CD4-positive, alpha-beta memory T cell (primary cell): Measurements from ENCODE around the gene NIN. TPM values are rescaled to one million over a fixed set of nuclear protein-coding genes. Genes with fewer than 3 reads are reported as not detected.

Experiments
- CTCF ChIA-PET: fragments of 350-600 bp; sonication (Branson Sonifier 250); formaldehyde crosslinking; loops from one replicate; lab custom pipeline; 2021; ENCODE audit warnings: inconsistent platforms; ENCODE audit not compliant: partially characterized antibody; lab: Charles Lee
- POLR2A ChIA-PET: fragments of 350-600 bp; sonication (Branson Sonifier 250); formaldehyde crosslinking; loops from one replicate; lab custom pipeline; 2021; ENCODE audit not compliant: partially characterized antibody; lab: Charles Lee
- DNase-seq, 5 donors: peaks; one replicate each; pipeline versions ENCODE4 v3.0.0 to v3.0.0-alpha.2; 2020 to 2022; ENCODE audit warnings: mixed read lengths in 1 of 5
- H3K27ac ChIP-seq: one replicate; pipeline ENCODE4 v1.7.0; 2013; ENCODE audit warnings: low read depth, low read length
- H3K27me3 ChIP-seq: 2 replicates; pipeline ENCODE4 v1.7.0; 2013; ENCODE audit warnings: mild to moderate bottlenecking, low read length, moderate library complexity; ENCODE audit not compliant: insufficient read depth
- H3K36me3 ChIP-seq: 2 replicates; pipeline ENCODE4 v1.7.0; 2013; ENCODE audit warnings: mild to moderate bottlenecking, low read length, moderate library complexity; ENCODE audit not compliant: insufficient read depth
- H3K4me1 ChIP-seq: 2 replicates; pipeline ENCODE4 v1.7.0; 2013; ENCODE audit warnings: mild to moderate bottlenecking, low read length, moderate library complexity; ENCODE audit not compliant: insufficient read depth
- H3K4me3 ChIP-seq, 2 donors: one replicate each; pipeline ENCODE4 v1.7.0; 2013; ENCODE audit warnings: low read length in 2 of 2, mild to moderate bottlenecking in 1 of 2
- H3K9me3 ChIP-seq, 2 donors: one replicate each; pipeline ENCODE4 v1.7.0; 2013; ENCODE audit warnings: low read length in 2 of 2, control low read depth in 1 of 2; ENCODE audit not compliant: control insufficient read depth in 1 of 2
- H3K27ac Mint-ChIP-seq, 7 donors: one replicate each; pipeline ENCODE4 v1.8.0; 2020 to 2021; ENCODE audit warnings: mixed read lengths in 7 of 7, mild to moderate bottlenecking in 6 of 7, inconsistent platforms in 3 of 7, moderate library complexity in 3 of 7
- H3K27me3 Mint-ChIP-seq, 2 donors: one replicate each; pipeline ENCODE4 v1.8.0; 2020 to 2021; ENCODE audit warnings: mixed read lengths in 2 of 2
- H3K36me3 Mint-ChIP-seq, 2 donors: one replicate each; pipeline ENCODE4 v1.8.0; 2020 to 2021; ENCODE audit warnings: mixed read lengths in 2 of 2, inconsistent platforms in 1 of 2, mild to moderate bottlenecking in 1 of 2
- H3K4me1 Mint-ChIP-seq, 4 donors: one replicate each; pipeline ENCODE4 v1.8.0; 2020 to 2021; ENCODE audit warnings: mixed read lengths in 4 of 4, mild to moderate bottlenecking in 1 of 4
- H3K4me3 Mint-ChIP-seq, 8 donors: one replicate each; pipeline ENCODE4 v1.8.0; 2020 to 2021; ENCODE audit warnings: mixed read lengths in 8 of 8, mild to moderate bottlenecking in 7 of 8, moderate library complexity in 6 of 8, inconsistent platforms in 3 of 8
- H3K9me3 Mint-ChIP-seq, 8 donors: one replicate each; pipeline ENCODE4 v1.8.0; 2020 to 2021; ENCODE audit warnings: mixed read lengths in 8 of 8, mild to moderate bottlenecking in 5 of 8, inconsistent platforms in 3 of 8, moderate library complexity in 1 of 8
- intact Hi-C: fragments of 100-400 bp; cut with micrococcal nuclease; formaldehyde crosslinking; loops from one replicate; pipeline ENCODE4 v1.15.1; 2023
- polyA plus RNA-seq, 2 donors: library from polyadenylated mRNA; unstranded; fragments of 300-500 nt; fragmentation: Illumina TruSeq; gene quantifications; one replicate each; pipeline ENCODE4 v1.2.3, GENCODE V29; 2021
- total RNA-seq, 2 experiments: library from RNA; stranded (reverse); gene quantifications; one replicate each; pipeline ENCODE4 v1.2.3, GENCODE V29; 2021

Gene NIN
- total and polyA plus RNA-seq, 4 experiments from 2014 or later, result 8.5 to 102 (median 74.9) TPM

DNA sequence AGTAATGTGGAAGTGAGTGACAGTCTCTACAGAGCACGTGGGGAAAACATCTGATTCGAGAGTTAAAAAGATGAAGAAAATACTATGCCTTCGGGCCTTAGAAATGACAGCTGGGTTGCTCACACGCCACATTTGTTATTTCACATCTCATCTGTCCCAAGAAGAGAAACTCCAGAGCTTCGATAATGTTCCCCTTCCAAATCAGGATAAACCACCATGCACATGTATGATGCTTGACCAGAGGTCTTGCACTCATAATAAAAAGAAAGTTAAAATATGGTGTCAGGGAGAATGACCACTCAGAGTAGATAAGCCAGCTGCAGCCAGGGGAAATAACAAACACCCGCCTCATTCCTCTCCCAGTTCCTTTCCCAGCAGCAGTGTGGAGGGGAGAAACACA lies 34.6 kb downstream of the NIN start:
- intact Hi-C loops, result no loop called here
- peak overlapping the region in 5 of 7 donors; percentile 30 to 81 (median 38) for H3K27ac Mint-ChIP-seq
- H3K27me3 Mint-ChIP-seq, result no peaks in the 10 kb centered on the region
- Histone ChIP-seq H3K36me3 (peaks cover 7% of the 10 kb centered on the region), H3K27ac (no peak overlapping the region), H3K4me3 (no peak overlapping the region), H3K27me3 (no peaks in the 10 kb centered on the region), H3K9me3 (no peaks in the 10 kb centered on the region), H3K4me1 (peaks cover 40% of the 10 kb centered on the region)
- peaks cover 42 to 56% (median 49%) of the 10 kb centered on the region in 4 donors for H3K4me1 Mint-ChIP-seq
- no peak overlapping the region for H3K4me3 Mint-ChIP-seq
- DNase-seq, result no peak
- peaks cover 12 to 36% of the 10 kb centered on the region in 2 donors for H3K36me3 Mint-ChIP-seq
- POLR2A ChIA-PET, result interaction anchor here (1.1 to 1.8 kb wide), 2 partner anchors 10 to 11 kb away, joined by 4 to 9 read pairs; no protein-coding TSS in a partner anchor
- no peaks in the 10 kb centered on the region for H3K9me3 Mint-ChIP-seq
- CTCF ChIA-PET, result interaction anchor here (1.0 to 1.2 kb wide), 3 partner anchors 22 to 63 kb away, joined by 3 to 5 read pairs (median 3); no protein-coding TSS in a partner anchor

DNA sequence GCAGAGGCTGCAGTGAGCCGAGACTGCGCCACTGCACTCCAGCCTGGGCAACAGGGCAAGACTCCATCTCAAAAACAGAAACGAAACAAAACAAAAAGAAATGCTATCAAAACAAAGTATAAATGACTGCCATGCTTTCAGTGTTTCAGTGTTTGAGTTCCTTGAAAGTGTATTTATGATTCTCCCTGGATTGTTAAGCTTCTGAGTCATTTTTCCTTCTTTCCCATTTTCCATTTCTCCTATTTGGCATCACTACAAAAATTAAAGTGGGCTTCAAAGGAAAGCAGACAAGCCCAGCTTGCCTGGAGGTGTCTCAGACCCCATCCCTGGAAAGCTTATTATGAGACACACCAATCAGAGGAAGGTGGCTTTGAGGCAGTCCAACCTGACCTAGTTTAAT lies 35.1 kb downstream of the NIN start:
- POLR2A ChIA-PET, result interaction anchor here (0.9 to 1.8 kb wide), 3 partner anchors 9 to 34 kb away, joined by 3 to 9 read pairs (median 4); no protein-coding TSS in a partner anchor
- CTCF ChIA-PET, result interaction anchor here (1.0 kb wide), 1 partner anchor 59 kb away, joined by 3 read pairs; no protein-coding TSS in a partner anchor
- H3K9me3 Mint-ChIP-seq, result no peaks in the 10 kb centered on the region

DNA sequence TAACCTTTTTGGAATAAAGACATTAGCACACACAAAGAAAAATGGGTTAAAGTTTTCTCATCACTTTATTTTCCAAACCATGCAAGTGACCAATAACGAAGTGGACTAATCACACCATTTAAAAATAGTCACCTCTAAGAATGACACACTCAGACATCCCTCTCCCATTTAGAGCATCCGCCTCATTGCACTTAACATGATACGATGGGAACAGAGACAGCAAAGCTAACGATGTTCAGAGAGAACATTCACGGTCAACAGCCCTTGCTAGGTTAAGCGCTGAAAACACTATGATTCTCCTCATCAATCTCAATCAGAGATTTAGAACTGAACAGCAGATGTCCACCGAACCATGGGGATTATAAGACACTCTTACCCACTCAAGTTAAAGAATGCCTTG lies 35.8 kb downstream of the NIN start:
- Mint-ChIP-seq H3K27ac (peak overlapping the region in 5 of 7 donors; percentile 18 to 82 (median 43)), H3K9me3 (no peaks in the 10 kb centered on the region), H3K36me3 (peaks cover 20 to 46% of the 10 kb centered on the region in 2 donors), H3K4me3 (no peak overlapping the region), H3K27me3 (no peaks in the 10 kb centered on the region), H3K4me1 (peaks cover 48 to 69% (median 56%) of the 10 kb centered on the region in 4 donors)
- POLR2A ChIA-PET, result interaction anchor here (0.9 kb wide), 1 partner anchor 34 kb away, joined by 3 read pairs; no protein-coding TSS in a partner anchor
- H3K4me1 ChIP-seq, result peaks cover 51% of the 10 kb centered on the region
- H3K36me3 ChIP-seq, result peaks cover 7% of the 10 kb centered on the region
- intact Hi-C loops, result no loop called here
- no peak overlapping the region for H3K27ac ChIP-seq
- H3K27me3 ChIP-seq, result no peaks in the 10 kb centered on the region
- H3K4me3 ChIP-seq, result no peak overlapping the region
- CTCF ChIA-PET, result interaction anchor here (1.3 to 4.6 kb wide), 3 partner anchors 17 to 942 kb away, joined by 4 to 40 read pairs (median 13); partner anchors contain the start of gene NEMF
- no peaks in the 10 kb centered on the region for H3K9me3 ChIP-seq
- DNase-seq, result no peak

More for the DNA sequence above, 35.1 kb downstream of the NIN start:
- Histone ChIP-seq H3K36me3 (peaks cover 7% of the 10 kb centered on the region), H3K4me3 (no peak overlapping the region), H3K4me1 (peaks cover 44% of the 10 kb centered on the region), H3K9me3 (no peaks in the 10 kb centered on the region), H3K27me3 (no peaks in the 10 kb centered on the region), H3K27ac (no peak overlapping the region)
- intact Hi-C loops, result no loop called here
- H3K27me3 Mint-ChIP-seq, result no peaks in the 10 kb centered on the region
- peaks cover 13 to 39% of the 10 kb centered on the region in 2 donors for H3K36me3 Mint-ChIP-seq
- DNase-seq, result no peak
- H3K27ac Mint-ChIP-seq, result peak overlapping the region in 4 of 7 donors; percentile 34 to 81 (median 58)
- H3K4me1 Mint-ChIP-seq, result peaks cover 46 to 61% (median 52%) of the 10 kb centered on the region in 4 donors
- H3K4me3 Mint-ChIP-seq, result no peak overlapping the region

DNA sequence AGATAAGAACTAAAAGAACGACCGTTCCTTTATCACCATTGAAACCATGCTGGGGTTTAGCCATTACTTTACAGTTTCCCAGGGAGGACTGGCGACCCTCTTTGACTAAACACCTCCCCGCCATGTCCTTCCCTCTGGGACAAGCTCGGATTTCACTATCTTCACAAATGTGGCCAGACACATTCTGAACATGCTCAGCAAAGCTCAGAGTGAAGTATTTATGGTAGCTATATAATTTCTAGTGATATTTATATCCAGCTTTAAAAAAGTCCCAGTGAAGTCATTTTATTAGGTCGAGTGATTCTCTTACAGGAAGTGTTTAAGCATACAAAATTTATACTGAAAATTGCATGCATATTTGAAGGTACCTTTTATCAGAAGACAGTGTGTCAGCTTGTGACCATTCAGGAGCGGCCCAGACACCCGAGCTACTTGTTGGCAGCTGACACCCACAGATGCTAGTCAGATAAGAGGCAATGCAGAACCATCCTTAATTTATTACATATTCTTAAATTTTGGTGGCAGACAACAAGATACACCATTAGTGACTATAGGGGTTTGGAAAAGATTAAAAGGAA lies 36.8 kb downstream of the NIN start:
- Mint-ChIP-seq H3K27me3 (no peaks in the 10 kb centered on the region), H3K36me3 (peaks cover 22 to 47% of the 10 kb centered on the region in 2 donors), H3K4me3 (peak overlapping the region in 1 of 8 donors; percentile 22), H3K9me3 (no peaks in the 10 kb centered on the region), H3K4me1 (peaks cover 52 to 75% (median 61%) of the 10 kb centered on the region in 4 donors), H3K27ac (peak overlapping the region; percentile 19 to 89 (median 77))
- ChIA-PET POLR2A (interaction anchor here (1.0 to 3.7 kb wide), 3 partner anchors 9 to 35 kb away, joined by 3 to 26 read pairs (median 4); partner anchors contain the start of gene NIN), CTCF (interaction anchor here (0.7 to 11.4 kb wide), 5 partner anchors 18 to 1079 kb away, joined by 3 to 132 read pairs (median 13); partner anchors contain the start of gene NEMF)
- Histone ChIP-seq H3K27ac (no peak overlapping the region), H3K9me3 (no peaks in the 10 kb centered on the region), H3K4me1 (peaks cover 56% of the 10 kb centered on the region), H3K27me3 (no peaks in the 10 kb centered on the region), H3K36me3 (peaks cover 7% of the 10 kb centered on the region), H3K4me3 (no peak overlapping the region)
- DNase-seq, result no peak
- intact Hi-C loops, result no loop called here

DNA sequence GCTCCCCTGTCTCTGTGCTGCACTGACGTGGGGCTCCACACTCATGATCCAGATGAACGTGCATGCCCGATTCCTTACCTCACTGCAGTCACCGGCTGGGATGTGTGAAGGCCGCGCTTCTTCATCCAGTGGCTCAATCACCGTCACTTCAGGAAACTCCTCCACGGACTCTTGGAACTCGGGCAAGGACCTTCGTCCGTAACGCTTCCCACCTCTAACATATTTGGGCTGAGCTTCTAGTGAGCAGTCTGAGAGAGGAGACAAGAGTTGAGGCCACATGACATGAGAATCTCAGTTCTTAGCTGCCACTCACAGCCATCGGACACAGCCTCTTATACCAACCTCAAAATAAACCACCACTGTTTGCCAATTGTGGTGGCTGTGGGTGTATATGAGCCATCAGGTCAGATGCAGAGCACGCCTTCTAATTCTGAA lies 38.3 kb downstream of the NIN start:
- ChIA-PET CTCF (interaction anchor here (0.6 to 11.4 kb wide), 7 partner anchors 16 to 78 kb away, joined by 3 to 132 read pairs (median 5); no protein-coding TSS in a partner anchor), POLR2A (interaction anchor here (1.0 to 3.8 kb wide), 7 partner anchors 10 to 67 kb away, joined by 3 to 26 read pairs (median 5); partner anchors contain the start of gene NIN)
- peaks cover 58% of the 10 kb centered on the region for H3K4me1 ChIP-seq
- Mint-ChIP-seq H3K4me3 (peak overlapping the region in 4 of 8 donors; percentile 70 to 78 (median 74)), H3K9me3 (no peaks in the 10 kb centered on the region), H3K36me3 (peaks cover 26 to 42% of the 10 kb centered on the region in 2 donors), H3K27ac (peak overlapping the region; percentile 64 to 92 (median 88)), H3K4me1 (peaks cover 56 to 80% (median 65%) of the 10 kb centered on the region in 4 donors), H3K27me3 (no peaks in the 10 kb centered on the region)
- DNase-seq, result no peak
- H3K27me3 ChIP-seq, result no peaks in the 10 kb centered on the region
- H3K9me3 ChIP-seq, result no peaks in the 10 kb centered on the region
- H3K4me3 ChIP-seq, result no peak overlapping the region
- peak overlapping the region; percentile 24 for H3K27ac ChIP-seq
- intact Hi-C loops, result loop anchor here (2.0 kb wide), 1 partner anchor 38 kb away; the partner anchor contains the start of gene NIN
- no peaks in the 10 kb centered on the region for H3K36me3 ChIP-seq

DNA sequence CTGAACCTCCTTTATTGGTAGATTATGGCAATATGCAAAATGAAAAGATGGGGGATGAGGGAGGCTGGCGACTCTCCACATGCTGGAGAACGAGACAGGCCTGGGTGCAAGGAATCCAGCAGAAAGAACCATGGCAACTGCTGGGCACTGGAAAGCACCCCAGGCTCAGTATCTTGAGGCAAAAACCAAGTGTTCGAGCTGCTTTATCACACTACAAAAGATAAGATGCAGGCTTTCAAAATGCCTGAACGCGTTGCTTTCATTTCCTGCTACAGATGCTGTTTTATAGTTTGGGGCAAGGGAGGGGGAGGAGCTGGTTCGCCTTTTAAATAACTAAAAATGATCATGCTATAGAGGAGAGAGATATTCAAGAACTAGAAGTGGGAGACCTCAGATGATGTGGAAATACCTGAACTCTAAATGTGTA lies 38.9 kb downstream of the NIN start:
- Mint-ChIP-seq H3K27ac (peak overlapping the region; percentile 64 to 92 (median 88)), H3K36me3 (peaks cover 26 to 42% of the 10 kb centered on the region in 2 donors), H3K9me3 (no peaks in the 10 kb centered on the region), H3K4me3 (peak overlapping the region; percentile 4 to 81 (median 74)), H3K27me3 (no peaks in the 10 kb centered on the region), H3K4me1 (peaks cover 56 to 86% (median 70%) of the 10 kb centered on the region in 4 donors)
- DNase-seq, result peak in 2 of 5 donors; percentile 17 to 26
- Histone ChIP-seq H3K27me3 (no peaks in the 10 kb centered on the region), H3K27ac (peak overlapping the region; percentile 24), H3K36me3 (no peaks in the 10 kb centered on the region), H3K9me3 (no peaks in the 10 kb centered on the region), H3K4me3 (peak overlapping the region in 1 of 2 donors; percentile 48), H3K4me1 (peaks cover 60% of the 10 kb centered on the region)
- intact Hi-C loops, result loop anchor here (2.0 kb wide), 1 partner anchor 39 kb away; the partner anchor contains the start of gene NIN
- ChIA-PET CTCF (interaction anchor here (0.6 to 11.4 kb wide), 10 partner anchors 16 to 256 kb away, joined by 3 to 132 read pairs (median 4); no protein-coding TSS in a partner anchor), POLR2A (interaction anchor here (0.6 to 3.8 kb wide), 7 partner anchors 10 to 466 kb away, joined by 3 to 26 read pairs (median 5); partner anchors contain the start of gene NIN)
